Stimulated activated CD8-positive, alpha-beta memory T cell treated with anti-CD3 and anti-CD28 coated beads, Interleukin-4, amount 100 ng/mL, for 1 hour (primary cell): Measurements from ENCODE around the gene POLR2A.
A peak's percentile ranks its signal among the peaks of the same experiment; 100 is the strongest.

Experiments
- DNase-seq, 2 donors: peaks; one replicate each; pipeline ENCODE4 v3.0.0-alpha.2; 2020; ENCODE audit warnings: low read depth in 2 of 2, low spot score in 1 of 2

POLR2A gene

DNA sequence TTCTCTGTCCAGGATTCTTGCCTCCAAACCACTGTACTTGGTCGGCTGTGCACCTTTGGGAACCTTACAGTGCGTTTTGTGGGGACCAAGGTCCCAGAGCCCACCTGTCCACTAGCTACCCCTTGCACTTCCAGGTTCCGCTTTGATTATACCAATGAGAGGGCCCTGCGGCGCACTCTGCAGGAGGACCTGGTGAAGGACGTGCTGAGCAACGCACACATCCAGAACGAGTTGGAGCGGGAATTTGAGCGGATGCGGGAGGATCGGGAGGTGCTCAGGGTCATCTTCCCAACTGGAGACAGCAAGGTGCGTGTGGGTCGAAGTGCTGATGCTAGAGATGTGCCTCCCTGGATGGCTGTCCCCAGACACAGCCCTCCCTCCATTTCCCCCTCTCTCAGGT is 18.8 kb downstream of the POLR2A start:
- DNase-seq = no peak

GRCh38 chr17:7503521-7503920 is 19.4 kb downstream of the POLR2A start:
- no peak for DNase-seq

- no peak for DNase-seq
These were observed 24.0 kb downstream of the POLR2A start for GRCh38 chr17:7508145-7508544.

DNA sequence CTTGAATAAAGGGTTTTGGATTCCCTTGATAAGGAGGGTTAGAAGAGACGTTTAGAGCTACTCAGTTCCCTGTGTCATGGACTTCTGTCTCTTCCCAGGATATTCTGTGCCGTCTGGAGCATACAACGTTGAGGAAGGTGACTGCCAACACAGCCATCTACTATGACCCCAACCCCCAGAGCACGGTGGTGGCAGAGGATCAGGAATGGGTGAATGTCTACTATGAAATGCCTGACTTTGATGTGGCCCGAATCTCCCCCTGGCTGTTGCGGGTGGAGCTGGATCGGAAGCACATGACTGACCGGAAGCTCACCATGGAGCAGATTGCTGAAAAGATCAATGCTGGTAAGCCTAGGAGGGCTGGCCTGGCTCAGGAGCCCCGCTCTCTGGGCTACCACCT is 24.7 kb downstream of the POLR2A start:
- no peak for DNase-seq

DNA sequence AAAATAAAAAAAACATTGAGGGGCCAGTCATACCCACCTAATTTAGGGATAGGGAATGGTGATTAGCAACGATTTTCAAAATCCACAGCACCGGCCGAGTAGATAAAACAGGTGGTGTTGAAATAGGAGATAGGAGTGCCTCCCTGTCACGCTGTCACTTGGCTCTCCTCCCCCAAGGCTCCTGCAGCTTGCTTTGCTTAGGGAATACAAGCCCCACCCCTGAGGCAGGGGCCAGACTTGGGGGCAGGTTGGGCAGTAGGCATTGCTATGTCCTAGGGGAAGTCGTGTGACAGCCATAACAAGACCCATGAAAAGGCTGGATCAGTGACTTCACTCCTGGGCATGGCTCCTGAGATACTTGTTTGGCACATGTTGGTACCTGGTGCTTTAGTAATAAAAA is 25.8 kb downstream of the POLR2A start:
- DNase-seq = no peak

DNA sequence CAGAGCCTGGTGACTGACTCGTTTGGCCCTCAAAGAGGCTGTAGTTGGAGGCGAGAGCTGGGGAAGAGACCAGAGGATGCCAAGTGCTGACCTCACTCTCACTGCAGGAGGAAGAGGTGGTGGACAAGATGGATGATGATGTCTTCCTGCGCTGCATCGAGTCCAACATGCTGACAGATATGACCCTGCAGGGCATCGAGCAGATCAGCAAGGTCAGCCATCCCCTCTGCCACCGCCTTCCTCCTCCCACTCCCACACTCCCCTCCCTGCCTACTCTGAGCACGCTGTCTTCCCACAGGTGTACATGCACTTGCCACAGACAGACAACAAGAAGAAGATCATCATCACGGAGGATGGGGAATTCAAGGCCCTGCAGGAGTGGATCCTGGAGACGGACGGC is 26.9 kb downstream of the POLR2A start:
- no peak for DNase-seq

DNA sequence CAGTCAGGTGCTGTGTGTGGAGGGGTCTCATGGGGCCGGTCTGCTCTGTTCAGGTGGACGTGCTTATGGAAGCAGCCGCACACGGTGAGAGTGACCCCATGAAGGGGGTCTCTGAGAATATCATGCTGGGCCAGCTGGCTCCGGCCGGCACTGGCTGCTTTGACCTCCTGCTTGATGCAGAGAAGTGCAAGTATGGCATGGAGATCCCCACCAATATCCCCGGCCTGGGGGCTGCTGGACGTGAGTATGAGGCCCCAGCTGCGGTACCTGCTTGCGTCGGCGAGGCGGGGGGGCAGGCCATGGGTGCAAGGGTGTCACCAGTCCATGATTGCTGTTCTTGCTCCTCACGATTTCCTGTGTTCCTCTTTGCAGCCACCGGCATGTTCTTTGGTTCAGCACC is 27.9 kb downstream of the POLR2A start:
- no peak for DNase-seq

DNA sequence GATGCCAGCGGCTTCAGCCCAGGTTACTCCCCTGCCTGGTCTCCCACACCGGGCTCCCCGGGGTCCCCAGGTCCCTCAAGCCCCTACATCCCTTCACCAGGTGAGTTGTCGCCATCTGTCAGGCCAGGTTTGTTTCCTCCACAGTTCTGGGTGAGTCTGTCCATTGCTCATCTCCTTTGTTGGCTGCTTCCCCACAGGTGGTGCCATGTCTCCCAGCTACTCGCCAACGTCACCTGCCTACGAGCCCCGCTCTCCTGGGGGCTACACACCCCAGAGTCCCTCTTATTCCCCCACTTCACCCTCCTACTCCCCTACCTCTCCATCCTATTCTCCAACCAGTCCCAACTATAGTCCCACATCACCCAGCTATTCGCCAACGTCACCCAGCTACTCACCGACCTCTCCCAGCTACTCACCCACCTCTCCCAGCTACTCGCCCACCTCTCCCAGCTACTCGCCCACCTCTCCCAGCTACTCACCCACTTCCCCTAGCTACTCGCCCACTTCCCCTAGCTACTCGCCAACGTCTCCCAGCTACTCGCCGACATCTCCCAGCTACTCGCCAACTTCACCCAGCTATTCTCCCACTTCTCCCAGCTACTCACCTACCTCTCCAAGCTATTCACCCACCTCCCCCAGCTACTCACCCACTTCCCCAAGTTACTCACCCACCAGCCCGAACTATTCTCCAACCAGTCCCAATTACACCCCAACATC is 28.8 kb downstream of the POLR2A start:
- DNase-seq = no peak

DNA sequence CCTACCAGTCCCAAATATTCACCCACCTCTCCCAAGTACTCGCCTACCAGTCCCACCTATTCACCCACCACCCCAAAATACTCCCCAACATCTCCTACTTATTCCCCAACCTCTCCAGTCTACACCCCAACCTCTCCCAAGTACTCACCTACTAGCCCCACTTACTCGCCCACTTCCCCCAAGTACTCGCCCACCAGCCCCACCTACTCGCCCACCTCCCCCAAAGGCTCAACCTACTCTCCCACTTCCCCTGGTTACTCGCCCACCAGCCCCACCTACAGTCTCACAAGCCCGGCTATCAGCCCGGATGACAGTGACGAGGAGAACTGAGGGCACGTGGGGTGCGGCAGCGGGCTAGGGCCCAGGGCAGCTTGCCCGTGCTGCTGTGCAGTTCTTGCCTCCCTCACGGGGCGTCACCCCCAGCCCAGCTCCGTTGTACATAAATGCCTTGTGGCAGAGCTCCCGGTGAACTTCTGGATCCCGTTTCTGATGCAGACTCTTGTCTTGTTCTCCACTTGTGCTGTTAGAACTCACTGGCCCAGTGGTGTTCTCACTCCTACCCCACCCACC is 29.8 kb downstream of the POLR2A start:
- DNase-seq = no peak

DNA sequence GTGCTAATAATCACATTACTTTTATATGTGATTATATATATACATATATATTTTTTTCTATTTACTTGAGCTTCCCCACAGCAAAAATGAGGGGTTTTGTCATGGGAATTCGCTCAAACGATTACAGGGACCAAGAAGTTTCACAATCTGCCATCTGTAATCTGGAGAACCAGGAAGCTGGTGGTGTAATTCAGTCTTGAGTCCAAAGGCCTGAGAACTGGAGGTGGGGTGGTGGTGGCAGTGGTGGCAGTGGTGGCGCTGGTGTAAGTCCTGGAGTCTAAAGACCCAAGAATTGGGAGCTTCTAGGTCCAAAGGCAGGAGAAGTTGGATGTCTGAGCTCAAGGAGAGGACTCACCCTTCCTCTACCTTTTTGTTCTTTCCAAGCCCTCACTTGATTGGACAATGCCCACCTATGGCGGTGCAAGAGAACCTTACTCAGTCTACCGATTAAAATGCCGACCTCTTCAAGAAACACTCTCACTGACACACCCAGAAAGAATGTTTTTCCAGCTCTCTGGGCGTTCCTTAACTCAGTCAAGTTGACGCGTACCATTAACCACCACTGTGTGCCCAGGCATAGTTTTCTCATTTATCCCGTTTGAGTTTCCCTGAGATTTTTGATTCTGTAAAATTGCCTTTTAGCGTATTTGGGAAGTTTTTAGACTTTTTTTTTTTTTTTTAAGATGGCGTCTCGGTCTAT is 31.9 kb downstream of the POLR2A start:
- no peak for DNase-seq

GRCh38 chr17:7523033-7523432 is 38.9 kb downstream of the POLR2A start:
- DNase-seq = peak; percentile 13 to 15

DNA sequence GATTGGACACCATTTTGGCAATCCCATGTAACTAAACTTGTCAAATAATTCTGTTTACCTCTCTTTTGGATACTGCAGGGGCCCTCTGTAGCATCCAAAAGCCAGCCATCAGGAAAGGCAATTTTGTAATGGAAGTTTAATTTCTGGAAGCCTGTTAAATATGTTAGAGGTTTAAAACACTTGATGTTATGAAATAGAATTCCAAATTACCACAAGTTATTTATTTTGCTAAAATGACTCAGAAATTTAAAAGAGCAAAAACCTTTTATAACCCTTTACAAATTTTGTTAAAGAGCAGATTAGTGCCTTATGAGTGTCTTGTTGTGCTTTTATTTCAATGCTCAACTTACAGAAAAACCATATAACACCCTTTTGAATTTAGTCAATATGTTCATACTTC is 44.7 kb downstream of the POLR2A start:
- DNase-seq = no peak

DNA sequence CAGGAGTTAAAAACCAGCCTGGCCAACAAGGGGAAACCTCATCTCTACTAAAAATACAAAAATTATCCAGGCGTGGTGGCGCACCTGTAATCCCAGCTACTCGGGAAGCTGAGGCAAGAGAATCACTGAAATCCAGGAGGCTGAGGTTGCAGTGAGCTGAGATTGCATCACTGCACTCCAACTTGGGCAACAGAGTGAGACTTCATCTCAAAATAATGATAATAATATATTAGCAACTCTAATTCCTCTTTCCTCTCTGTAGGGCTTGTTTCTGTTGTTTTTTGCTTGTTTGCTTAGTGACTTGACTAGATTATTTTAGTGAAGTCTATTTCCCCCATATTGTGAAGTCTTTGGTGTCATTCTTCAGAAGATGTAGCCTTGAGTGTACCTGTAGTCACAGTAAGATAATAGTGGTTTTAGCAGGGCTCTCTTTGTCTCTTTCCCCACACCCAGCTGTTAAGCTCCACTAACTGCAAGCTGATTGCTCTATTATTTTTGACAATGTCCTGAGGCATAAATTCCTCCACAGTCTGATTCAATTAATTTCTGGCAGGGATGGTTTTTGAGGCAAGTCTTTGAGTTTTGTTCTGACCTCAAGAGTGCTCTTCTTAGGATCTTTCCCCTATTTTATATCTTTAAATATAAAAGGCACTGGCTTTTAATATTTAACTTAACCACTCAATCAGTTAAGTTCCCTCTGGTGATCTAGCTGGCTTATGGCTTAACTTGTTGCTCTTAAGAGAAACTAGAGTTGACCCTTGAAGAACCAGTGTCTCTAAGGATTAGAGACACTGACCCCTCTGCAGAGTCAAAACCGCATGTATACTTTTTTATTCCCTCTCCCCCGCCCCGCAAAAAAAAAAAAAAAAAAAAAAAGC is 46.1 kb downstream of the POLR2A start:
- DNase-seq = no peak

- no peak for DNase-seq
These were observed 53.9 kb downstream of the POLR2A start for GRCh38 chr17:7538050-7538449.

DNA sequence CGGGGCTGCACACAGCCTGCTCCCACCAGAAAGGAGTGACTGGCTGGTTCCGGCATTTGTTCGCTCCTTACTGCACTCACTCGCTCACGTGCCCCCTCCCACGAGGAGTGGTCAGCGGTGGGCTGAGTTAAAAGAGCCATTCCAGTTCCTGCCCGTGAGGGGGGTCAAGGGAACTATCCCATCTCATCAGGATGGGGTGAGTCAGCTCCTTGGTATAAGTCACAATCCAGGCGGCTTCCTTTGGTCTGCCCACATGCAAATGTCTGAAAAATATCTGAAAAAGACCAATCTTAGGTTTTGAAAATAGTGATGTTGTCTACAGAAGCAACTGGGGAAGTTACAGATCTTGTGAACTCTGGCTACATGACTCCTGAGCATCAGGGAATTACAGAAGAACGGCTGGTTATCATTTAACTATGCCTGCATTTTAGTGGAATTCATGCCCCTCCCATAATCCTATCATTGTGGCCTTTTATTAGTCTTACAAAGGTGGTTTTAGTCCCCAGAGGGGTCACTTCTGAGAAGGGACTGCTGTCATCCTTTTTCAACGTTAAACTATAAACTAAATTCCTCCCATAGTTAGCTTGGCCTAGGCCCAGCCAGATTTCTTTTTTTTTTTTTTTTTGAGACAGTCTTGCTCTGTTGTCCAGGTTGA is 54.9 kb downstream of the POLR2A start:
- DNase-seq = no peak

- no peak for DNase-seq
These were observed 57.0 kb downstream of the POLR2A start for GRCh38 chr17:7541074-7541621.

- no peak for DNase-seq
These were observed 60.7 kb downstream of the POLR2A start for GRCh38 chr17:7544911-7545310.

GRCh38 chr17:7548585-7549400 is 64.6 kb downstream of the POLR2A start, which contains the start of gene TNFSF12:
Gene TNFSF12 (plus strand): TSS chr17:7549058. CDS start chr17:7549154, 96 bp downstream.
- DNase-seq = no peak
